ENCODE results near the gene GAS2L1.

GAS2L1 gene

DNA sequence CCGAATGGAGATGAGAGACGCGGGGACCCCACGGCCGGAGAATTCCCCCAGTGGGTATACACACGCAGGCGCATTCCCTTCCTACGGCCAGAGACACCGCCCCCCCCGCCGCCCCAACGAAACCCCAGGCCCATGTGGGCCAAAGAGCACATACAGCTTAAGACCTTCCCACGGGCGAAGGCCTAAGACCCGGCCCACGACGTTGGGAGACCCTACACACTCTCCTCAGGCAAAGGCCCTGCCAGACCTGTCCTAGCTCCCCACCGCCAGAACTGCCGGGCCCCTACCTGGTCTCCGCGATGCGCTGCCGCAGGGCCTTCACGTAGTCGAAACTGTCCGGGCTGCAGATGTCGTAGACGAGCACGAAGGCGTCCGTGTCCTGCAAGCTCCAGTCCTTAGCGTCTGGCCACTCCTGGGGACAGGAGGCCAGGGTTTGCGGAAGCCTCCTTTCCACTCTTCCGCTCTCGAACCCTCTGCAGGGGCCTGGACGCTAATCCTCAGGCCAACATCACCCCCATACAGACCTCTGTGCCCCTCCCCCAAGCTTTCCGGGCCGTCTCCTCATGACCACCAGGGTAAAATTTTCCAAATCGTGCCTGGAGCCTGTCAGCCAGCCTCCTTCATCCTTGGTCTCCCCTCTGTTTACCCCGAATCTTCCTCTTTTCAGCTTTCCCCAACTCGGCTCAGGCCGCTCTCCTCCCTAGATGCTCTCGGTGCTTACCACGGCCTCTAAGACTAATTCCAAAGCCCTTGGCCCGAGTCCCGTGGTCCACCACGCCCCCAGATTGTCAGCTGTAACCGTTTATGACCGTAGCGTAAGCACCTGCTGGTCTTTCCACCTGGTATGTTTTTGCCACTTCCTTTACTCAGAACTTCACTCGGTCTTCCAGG is 7.4 kb downstream of the GAS2L1 start:
- DNase-seq (ENCODE audit: low read depth) = no peak
- H3K4me3 ChIP-seq (ENCODE audit: low read depth, low read length) = no peak overlapping the region
- TF ChIP-seq CTCF (IDR thresholded peaks at IDR 0.05; ENCODE audit: insufficient read depth, low read depth, low read length, missing control alignments) = no peak

DNA sequence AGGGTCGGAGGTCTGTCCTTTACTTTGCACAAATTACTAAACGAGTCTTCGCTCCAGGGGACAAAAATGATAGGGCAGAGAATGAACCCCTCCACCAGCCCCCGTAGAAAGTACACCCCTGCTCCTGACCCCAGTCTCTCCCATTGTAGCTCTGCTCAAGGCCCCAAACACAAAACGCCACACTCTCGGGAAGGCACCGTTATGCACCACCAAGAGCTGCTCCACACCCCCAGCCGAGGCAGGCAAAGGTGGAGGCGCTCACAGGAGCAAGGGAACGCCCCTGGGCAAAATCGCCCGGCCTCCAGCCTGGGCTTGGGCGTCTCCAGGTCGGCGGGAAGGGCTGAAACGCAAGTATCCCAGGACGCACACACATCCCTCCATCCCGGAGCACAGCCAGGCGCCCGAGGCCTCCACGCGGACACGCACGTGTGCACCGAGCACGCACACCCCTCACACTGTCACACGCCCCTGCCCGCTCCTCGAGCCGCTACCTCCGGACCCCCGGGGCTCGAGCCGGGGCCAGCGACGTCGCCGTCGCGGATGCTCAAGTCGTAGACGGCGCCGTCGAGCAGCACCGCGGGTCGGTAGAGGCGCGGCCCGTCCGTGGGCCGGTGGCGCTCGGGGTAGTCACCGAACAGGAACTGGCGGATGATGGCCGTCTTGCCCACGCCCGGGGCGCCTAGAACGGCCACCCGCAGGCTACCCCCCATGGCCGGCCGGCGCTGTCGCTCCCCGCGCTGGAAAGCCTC is 8.3 kb downstream of the GAS2L1 start:
- DNase-seq (ENCODE audit: low read depth) = no peak
- H3K4me3 ChIP-seq (ENCODE audit: low read depth, low read length) = no peak overlapping the region
- no peak for TF ChIP-seq CTCF (IDR thresholded peaks at IDR 0.05; ENCODE audit: insufficient read depth, low read depth, low read length, missing control alignments)

DNA sequence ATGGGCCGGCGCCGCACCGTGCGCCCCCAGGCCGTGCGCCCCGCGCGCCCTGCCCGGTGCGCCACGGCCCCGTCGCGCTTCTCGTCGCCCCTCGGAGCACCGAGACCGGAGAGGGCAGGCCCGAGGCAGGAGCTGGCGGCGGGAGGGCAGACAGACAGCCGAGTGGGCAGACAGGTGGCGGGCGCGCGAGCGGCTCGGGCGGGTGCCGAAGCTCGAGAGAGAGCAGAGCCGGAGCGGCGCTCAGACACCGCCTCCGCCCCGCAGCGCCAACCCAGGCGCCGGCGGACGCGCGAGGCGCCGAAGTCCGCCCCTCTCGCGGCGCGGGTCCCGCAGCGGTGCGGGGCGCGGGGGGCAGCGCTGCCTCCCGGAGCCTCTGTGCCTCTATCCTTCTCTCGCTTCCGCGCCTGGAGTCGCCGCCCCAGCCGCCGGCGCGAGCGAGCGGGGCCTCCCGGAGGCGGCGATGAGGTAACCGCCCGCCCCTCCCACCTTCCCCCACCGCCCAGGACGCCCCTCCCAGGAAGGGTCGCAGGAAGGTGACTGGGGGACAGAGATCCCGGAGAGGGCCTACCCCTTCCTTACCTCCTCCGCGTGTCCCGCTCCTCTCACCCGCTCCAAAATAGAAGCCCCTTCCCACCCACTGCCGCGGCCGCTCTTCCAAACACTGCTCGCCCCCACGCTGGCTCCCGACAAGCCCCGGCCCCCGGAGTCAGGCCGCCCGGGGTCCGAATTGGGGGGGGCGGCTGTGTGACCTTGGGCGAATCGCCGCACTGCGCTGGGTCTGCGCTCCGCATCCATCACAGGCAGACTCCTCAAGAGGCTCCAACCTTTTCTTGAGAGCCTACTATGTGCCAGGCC is 9.1 kb downstream of the GAS2L1 start, which contains the start of gene RASL10A:
Gene RASL10A, minus strand, starts transcription at position 412 of the 855 bp plus-strand sequence. CDS start 451 bp downstream, outside the sequence.
- DNase-seq (ENCODE audit: low read depth) = no peak
- TF ChIP-seq CTCF (IDR thresholded peaks at IDR 0.05; ENCODE audit: insufficient read depth, low read depth, low read length, missing control alignments) = no peak

GRCh38 chr22:29316141-29316828 is 9.8 kb downstream of the GAS2L1 start:
- no peak for DNase-seq (ENCODE audit: low read depth)
- TF ChIP-seq CTCF (IDR thresholded peaks at IDR 0.05; ENCODE audit: insufficient read depth, low read depth, low read length, missing control alignments) = no peak
- no peak overlapping the region for H3K4me3 ChIP-seq (ENCODE audit: low read depth, low read length)

More for the DNA sequence above, 9.1 kb downstream of the GAS2L1 start, which contains the start of gene RASL10A:
- H3K4me3 ChIP-seq (ENCODE audit: low read depth, low read length) = no peak within 1 kb of the TSS

DNA sequence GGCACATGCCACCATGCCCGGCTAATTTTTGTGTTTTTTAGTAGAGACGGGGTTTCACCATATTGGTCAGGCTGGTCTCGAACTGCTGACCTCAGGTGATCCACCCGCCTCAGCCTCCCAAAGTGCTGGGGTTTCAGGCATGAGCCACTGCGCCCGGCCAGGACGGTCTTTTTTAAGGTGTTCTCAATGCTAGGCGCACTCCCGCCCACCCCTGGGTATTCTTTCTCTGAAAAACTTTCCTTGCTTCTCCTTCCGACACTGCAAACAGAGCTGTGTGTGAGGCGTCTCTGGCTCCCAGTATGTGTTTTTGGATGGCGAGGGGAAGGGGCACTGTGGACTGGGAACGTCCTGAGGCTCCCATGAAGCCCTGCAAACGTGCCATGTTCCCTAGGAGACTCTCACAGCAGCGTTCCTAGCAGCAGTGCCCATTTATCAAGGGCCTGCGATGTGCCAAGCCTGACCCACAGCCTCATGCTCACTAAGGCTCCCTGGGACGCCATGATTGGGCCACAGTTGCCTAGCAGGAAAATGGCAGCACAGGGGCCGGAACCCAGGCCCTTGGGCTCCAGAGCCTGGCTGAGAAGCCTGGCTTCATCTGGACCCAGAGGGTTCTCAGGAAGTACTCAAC is 11.5 kb downstream of the GAS2L1 start:
- H3K4me3 ChIP-seq (ENCODE audit: low read depth, low read length) = no peak overlapping the region

More for the DNA sequence above, 11.5 kb downstream of the GAS2L1 start:
- DNase-seq (ENCODE audit: low read depth) = no peak
- TF ChIP-seq CTCF (IDR thresholded peaks at IDR 0.05; ENCODE audit: insufficient read depth, low read depth, low read length, missing control alignments) = no peak
